ENCODE results near the gene SPACA7. TPM values are rescaled to one million over a fixed set of nuclear protein-coding genes. Genes with fewer than 3 reads are reported as not detected.
"Not testable (repeated sequence)": the region's sequence is repeated elsewhere in the genome, so short reads cannot be mapped to it uniquely, and the experiment has no call there.

The SPACA7 gene
- total RNA-seq, 2 donors from 2014 or later: not detected

- no peak for TF ChIP-seq CTCF (IDR thresholded peaks at IDR 0.05)
- H3K36me3 ChIP-seq: no peaks in the 10 kb centered on the region
- H3K4me1 ChIP-seq: no peaks in the 10 kb centered on the region
- no peaks in the 10 kb centered on the region for H3K27me3 ChIP-seq
- H3K27ac ChIP-seq: no peak overlapping the region
- DNase-seq (ENCODE audit: low spot score): no peak
- H3K9me3 ChIP-seq: no peaks in the 10 kb centered on the region
- no peak overlapping the region for H3K4me3 ChIP-seq
Measured at GRCh38 chr13:112397108-112397507, 21.0 kb downstream of the SPACA7 start.

- not testable (repeated sequence) for H3K36me3 ChIP-seq; DNase-seq (ENCODE audit: low spot score); H3K27me3 ChIP-seq; H3K9me3 ChIP-seq; H3K4me1 ChIP-seq; H3K27ac ChIP-seq; H3K4me3 ChIP-seq
Measured at GRCh38 chr13:112398347-112398746, 22.2 kb downstream of the SPACA7 start.

- H3K27ac ChIP-seq; H3K4me3 ChIP-seq; H3K27me3 ChIP-seq; H3K4me1 ChIP-seq; DNase-seq (ENCODE audit: low spot score); H3K36me3 ChIP-seq: not testable (repeated sequence)
- H3K9me3 ChIP-seq: peaks cover 0 to 18% of the 10 kb centered on the region in 2 donors
Measured at GRCh38 chr13:112409828-112410227, 33.7 kb downstream of the SPACA7 start.

- Histone ChIP-seq H3K27me3 (no peaks in the 10 kb centered on the region), H3K4me1 (no peaks in the 10 kb centered on the region), H3K4me3 (no peak overlapping the region), H3K27ac (no peak overlapping the region), H3K9me3 (peaks cover 0 to 73% of the 10 kb centered on the region in 2 donors), H3K36me3 (no peaks in the 10 kb centered on the region)
- no peak for TF ChIP-seq CTCF (IDR thresholded peaks at IDR 0.05)
- no peak for DNase-seq (ENCODE audit: low spot score)
Measured at GRCh38 chr13:112416647-112417046, 40.5 kb downstream of the SPACA7 start.

GRCh38 chr13:112417079-112417478 lies 40.9 kb downstream of the SPACA7 start:
- Histone ChIP-seq H3K4me1 (no peaks in the 10 kb centered on the region), H3K27ac (no peak overlapping the region), H3K27me3 (no peaks in the 10 kb centered on the region), H3K4me3 (no peak overlapping the region), H3K9me3 (peaks cover 0 to 73% of the 10 kb centered on the region in 2 donors), H3K36me3 (no peaks in the 10 kb centered on the region)
- TF ChIP-seq CTCF (IDR thresholded peaks at IDR 0.05): no peak
- DNase-seq (ENCODE audit: low spot score): no peak

GRCh38 chr13:112424098-112424497 lies 47.9 kb downstream of the SPACA7 start:
- Histone ChIP-seq H3K27ac (no peak overlapping the region), H3K4me3 (no peak overlapping the region), H3K36me3 (no peaks in the 10 kb centered on the region), H3K27me3 (no peaks in the 10 kb centered on the region), H3K4me1 (no peaks in the 10 kb centered on the region), H3K9me3 (peaks cover 6 to 52% of the 10 kb centered on the region in 2 donors)
- no peak for TF ChIP-seq CTCF (IDR thresholded peaks at IDR 0.05)
- DNase-seq (ENCODE audit: low spot score): no peak

GRCh38 chr13:112428704-112429103 lies 52.5 kb downstream of the SPACA7 start:
- Histone ChIP-seq H3K4me3 (no peak overlapping the region), H3K9me3 (peaks cover 5 to 27% of the 10 kb centered on the region in 2 donors), H3K4me1 (no peaks in the 10 kb centered on the region), H3K27ac (no peak overlapping the region), H3K27me3 (no peaks in the 10 kb centered on the region), H3K36me3 (no peaks in the 10 kb centered on the region)
- no peak for TF ChIP-seq CTCF (IDR thresholded peaks at IDR 0.05)
- no peak for DNase-seq (ENCODE audit: low spot score)
